Endothelial cell of umbilical vein (primary cell): ENCODE measurements around the gene CLEC20A. TPM values are rescaled to one million over a fixed set of nuclear protein-coding genes. Genes with fewer than 3 reads are reported as not detected.

Experiments used
- BruUV-seq: library from RNA; stranded (reverse); fragments of 400-500 nt; replicated peaks from 2 replicates; lab custom pipeline; 2021; lab: Mats Ljungman, UMichigan
- CTCF ChIA-PET: fragments of 300-600, 350-600 bp; sonication (Branson Sonifier 250); formaldehyde crosslinking; loops from one replicate; lab custom pipeline; 2021; ENCODE audit warnings: antibody characterized with exemption, inconsistent platforms; lab: Charles Lee
- POLR2A ChIA-PET: fragments of 300-600, 350-600 bp; sonication (Branson Sonifier 250); formaldehyde crosslinking; loops from one replicate; lab custom pipeline; 2021; ENCODE audit warnings: antibody characterized with exemption, inconsistent platforms; lab: Charles Lee
- DNase-seq: peaks from one replicate; pipeline ENCODE4 v3.0.0-alpha.2; 2011; ENCODE audit warnings: low read depth, low spot score
- FAIRE-seq: peaks from 2 replicates; lab custom pipeline; 2011; peaks lifted over from hg19 to GRCh38; lab: Jason Lieb, UNC
- H2AFZ ChIP-seq: 2 replicates; pipeline ENCODE4 v1.6.0; 2012; ENCODE audit warnings: low read depth, low read length, control low read depth, inconsistent platforms
- H3K27ac ChIP-seq: 2 replicates; pipeline ENCODE4 v1.5.1; 2011; ENCODE audit warnings: low read depth, mild to moderate bottlenecking, control low read depth, low read length, moderate library complexity; ENCODE audit not compliant: insufficient read depth
- H3K27me3 ChIP-seq, 2 experiments: 2 replicates each; pipeline versions ENCODE4 v1.6.0 to v1.6.1; 2011; ENCODE audit warnings: low read length in 2 of 2, mixed read lengths in 1 of 2; ENCODE audit not compliant: control insufficient read depth in 2 of 2, insufficient read depth in 2 of 2
- H3K36me3 ChIP-seq, 2 experiments: 2 replicates in 1 of 2; 3 replicates in 1 of 2; pipeline ENCODE4 v1.5.1; 2011; ENCODE audit warnings: low read length in 2 of 2, mild to moderate bottlenecking in 1 of 2, moderate library complexity in 1 of 2; ENCODE audit not compliant: control insufficient read depth in 2 of 2, insufficient read depth in 2 of 2; ENCODE audit errors: extremely low read depth in 1 of 2
- H3K4me1 ChIP-seq: 3 replicates; pipeline ENCODE4 v1.5.1; 2011; ENCODE audit warnings: mild to moderate bottlenecking, low read length; ENCODE audit not compliant: control insufficient read depth, insufficient read depth; ENCODE audit errors: extremely low read depth
- H3K4me2 ChIP-seq: 2 replicates; pipeline ENCODE4 v1.6.1; 2011; ENCODE audit warnings: low read length, control low read depth, mixed read lengths; ENCODE audit not compliant: insufficient read depth
- H3K4me3 ChIP-seq, 3 experiments: fragments of 200-600 bp in 1 of 3; sonication (generic), shearing (Covaris generic) in 1 of 3; replicated peaks in 1 of 3; 2 replicates each; pipeline ENCODE4 v1.5.1; 2011 to 2016; ENCODE audit warnings: control low read depth in 3 of 3, low read length in 3 of 3, mild to moderate bottlenecking in 2 of 3, inconsistent platforms in 1 of 3, low read depth in 1 of 3, moderate library complexity in 1 of 3; ENCODE audit not compliant: insufficient read depth in 1 of 3
- H3K79me2 ChIP-seq: 2 replicates; pipeline ENCODE4 v1.6.0; 2012; ENCODE audit warnings: low read length, inconsistent platforms; ENCODE audit not compliant: control insufficient read depth, insufficient read depth
- H3K9ac ChIP-seq: replicated peaks from 2 replicates; pipeline ENCODE3; 2011; ENCODE audit warnings: low read length, control low read depth; ENCODE audit not compliant: insufficient read depth; ENCODE audit errors: extremely low read depth
- H3K9me1 ChIP-seq: replicated peaks from 3 replicates; pipeline ENCODE4 v1.6.0; 2011; ENCODE audit warnings: mild to moderate bottlenecking, low read length; ENCODE audit not compliant: control insufficient read depth, insufficient read depth; ENCODE audit errors: extremely low read depth
- H3K9me3 ChIP-seq: replicated peaks from 2 replicates; pipeline ENCODE4 v1.5.1; 2012; ENCODE audit warnings: low read length, inconsistent platforms; ENCODE audit not compliant: control insufficient read depth, insufficient read depth
- H4K20me1 ChIP-seq: replicated peaks from 2 replicates; pipeline ENCODE3; 2011; ENCODE audit warnings: mild to moderate bottlenecking, low read length; ENCODE audit not compliant: control insufficient read depth, insufficient read depth; ENCODE audit errors: extremely low read depth
- EZH2 ChIP-seq: IDR thresholded peaks from 2 replicates; pipeline ENCODE4 v1.6.1; 2012; ENCODE audit warnings: borderline replicate concordance, low read depth, mild to moderate bottlenecking, moderate library complexity, low read length, inconsistent platforms; ENCODE audit not compliant: severe bottlenecking
- FOS ChIP-seq: IDR thresholded peaks from 2 replicates; pipeline ENCODE4 v1.6.1; 2011; ENCODE audit warnings: mild to moderate bottlenecking, low read length, moderate library complexity, borderline replicate concordance; ENCODE audit not compliant: insufficient read depth
- GATA2 ChIP-seq: IDR thresholded peaks from 2 replicates; pipeline ENCODE4 v1.7.0; 2011; ENCODE audit warnings: low read depth, mild to moderate bottlenecking, moderate library complexity, mixed read lengths, low read length; ENCODE audit not compliant: insufficient read length, insufficient read depth
- JUN ChIP-seq: IDR thresholded peaks from 2 replicates; pipeline ENCODE4 v1.6.1; 2011; ENCODE audit warnings: borderline replicate concordance, low read depth; ENCODE audit not compliant: insufficient read length, insufficient read depth
- MYC ChIP-seq: IDR thresholded peaks from one replicate; pipeline ENCODE4 v1.6.1; 2011; ENCODE audit warnings: mild to moderate bottlenecking, low read depth, low read length
- POLR2A ChIP-seq: IDR thresholded peaks from 2 replicates; pipeline ENCODE4 v1.6.1; 2012; ENCODE audit warnings: low read depth, mild to moderate bottlenecking, control low read depth, low read length
- POLR2AphosphoS5 ChIP-seq: IDR thresholded peaks from 2 replicates; pipeline ENCODE4 v1.6.1; 2012; ENCODE audit warnings: low read depth, mild to moderate bottlenecking, control low read depth, low read length, moderate library complexity; ENCODE audit not compliant: insufficient read depth
- dilution Hi-C: fragments of 300-500 bp; cut with MboI; formaldehyde crosslinking; loops from one replicate; pipeline ENCODE4 v1.15.0; 2019; ENCODE audit warnings: low sequenced_read_pairs; ENCODE audit not compliant: extremely low pct_ligation_motif_present
- intact Hi-C: fragments of 100-400 bp; cut with micrococcal nuclease; formaldehyde crosslinking; loops from one replicate; pipeline ENCODE4 v1.10.0; 2022
- polyA plus RNA-seq, 4 experiments: library from polyadenylated mRNA; depleted of rRNA in 3 of 4; stranded (reverse) in 3 of 4; unstranded in 1 of 4; fragments of >200 nt; gene quantifications; 2 replicates each; pipeline versions ENCODE4 v1.2.1 to v1.2.3, GENCODE V29; 2011 to 2012; ENCODE audit warnings: missing spikeins in 1 of 4
- total RNA-seq: library from RNA; stranded (reverse); gene quantifications from 2 replicates; pipeline ENCODE4 v1.2.3, GENCODE V29; 2021
- TF ChIP-seq, protein P1 (sequence below): IDR thresholded peaks from 2 replicates; pipeline ENCODE4 v1.6.1; 2011; ENCODE audit not compliant: insufficient read depth, insufficient read length
- TF ChIP-seq, protein P2 (sequence below), 2 donors: IDR thresholded peaks; 1 replicate in 1 of 2; 2 replicates in 1 of 2; pipeline ENCODE4 v1.5.1; 2011; ENCODE audit warnings: low read length in 2 of 2, mild to moderate bottlenecking in 2 of 2, moderate library complexity in 2 of 2, control low read depth in 1 of 2, inconsistent platforms in 1 of 2, low read depth in 1 of 2; ENCODE audit not compliant: insufficient read depth in 1 of 2; ENCODE audit errors: extremely low read depth in 1 of 2

The CLEC20A gene
- total and polyA plus RNA-seq, 2 donors (not counting 3 experiments of a cell fraction or from before 2014, with no cell fraction given): not detected

DNA sequence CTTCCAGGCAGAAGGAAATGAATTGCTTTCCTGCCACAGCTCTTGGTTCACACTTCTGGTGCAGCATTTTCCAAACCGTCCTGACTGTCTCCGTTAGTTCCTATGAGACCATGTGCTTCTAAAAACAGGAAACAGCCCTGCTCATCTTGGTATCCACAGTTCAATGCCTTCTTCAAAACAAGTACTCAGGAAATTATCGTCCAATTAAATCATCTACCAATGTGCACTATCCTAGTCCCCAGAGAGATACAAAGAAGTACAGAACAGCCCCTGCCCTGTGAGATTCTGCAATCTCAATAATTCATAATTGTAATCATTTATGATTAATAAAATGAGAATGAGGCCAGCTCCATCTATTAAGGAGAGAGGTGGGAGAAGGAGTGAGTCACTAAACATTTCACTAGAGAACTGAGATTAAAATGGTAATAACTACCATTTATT lies 11.2 kb downstream of the CLEC20A start:
- intact Hi-C loops (no loop called here), dilution Hi-C loops (no loop called here)
- Histone ChIP-seq H3K4me2 (no peak overlapping the region), H3K9me1 (no peaks in the 10 kb centered on the region), H3K9ac (no peak overlapping the region), H4K20me1 (no peaks in the 10 kb centered on the region), H3K9me3 (no peaks in the 10 kb centered on the region), H3K36me3 (no peaks in the 10 kb centered on the region), H2AFZ (no peak overlapping the region), H3K79me2 (no peaks in the 10 kb centered on the region), H3K4me3 (no peak overlapping the region), H3K27me3 (no peaks in the 10 kb centered on the region), H3K27ac (peak overlapping the region; percentile 6), H3K4me1 (peaks cover 20% of the 10 kb centered on the region)
- TF ChIP-seq FOS: no peak
- no peak for TF ChIP-seq GATA2
- no peak for TF ChIP-seq POLR2AphosphoS5
- TF ChIP-seq MYC: no peak
- TF ChIP-seq EZH2: no peak
- TF ChIP-seq JUN: no peak
- BruUV-seq: no TSS peak
- peak; percentile 76 for FAIRE-seq
- ChIA-PET POLR2A (no interaction called here), CTCF (interaction anchor here (1.6 to 1.7 kb wide), 2 partner anchors 10 to 15 kb away, joined by 6 read pairs; no protein-coding TSS in a partner anchor)
- DNase-seq: peak; percentile 41

- DNase-seq: peak; percentile 62
- FAIRE-seq: peak; percentile 55
Observed at GRCh38 chr1:178484698-178485225, 12.0 kb downstream of the CLEC20A start.

More at GRCh38 chr1:178484698-178485225, 12.0 kb downstream of the CLEC20A start:
- Histone ChIP-seq H3K9me1 (no peaks in the 10 kb centered on the region), H3K9me3 (no peaks in the 10 kb centered on the region), H3K9ac (no peak overlapping the region), H3K36me3 (no peaks in the 10 kb centered on the region), H4K20me1 (no peaks in the 10 kb centered on the region), H3K4me3 (no peak overlapping the region), H3K79me2 (no peaks in the 10 kb centered on the region), H3K27me3 (no peaks in the 10 kb centered on the region), H3K4me2 (no peak overlapping the region), H3K4me1 (peaks cover 20% of the 10 kb centered on the region), H3K27ac (peak overlapping the region; percentile 6), H2AFZ (no peak overlapping the region)
- TF ChIP-seq GATA2: no peak
- TF ChIP-seq, protein P1, sequence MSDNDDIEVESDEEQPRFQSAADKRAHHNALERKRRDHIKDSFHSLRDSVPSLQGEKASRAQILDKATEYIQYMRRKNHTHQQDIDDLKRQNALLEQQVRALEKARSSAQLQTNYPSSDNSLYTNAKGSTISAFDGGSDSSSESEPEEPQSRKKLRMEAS: no peak
- TF ChIP-seq, protein P2, sequence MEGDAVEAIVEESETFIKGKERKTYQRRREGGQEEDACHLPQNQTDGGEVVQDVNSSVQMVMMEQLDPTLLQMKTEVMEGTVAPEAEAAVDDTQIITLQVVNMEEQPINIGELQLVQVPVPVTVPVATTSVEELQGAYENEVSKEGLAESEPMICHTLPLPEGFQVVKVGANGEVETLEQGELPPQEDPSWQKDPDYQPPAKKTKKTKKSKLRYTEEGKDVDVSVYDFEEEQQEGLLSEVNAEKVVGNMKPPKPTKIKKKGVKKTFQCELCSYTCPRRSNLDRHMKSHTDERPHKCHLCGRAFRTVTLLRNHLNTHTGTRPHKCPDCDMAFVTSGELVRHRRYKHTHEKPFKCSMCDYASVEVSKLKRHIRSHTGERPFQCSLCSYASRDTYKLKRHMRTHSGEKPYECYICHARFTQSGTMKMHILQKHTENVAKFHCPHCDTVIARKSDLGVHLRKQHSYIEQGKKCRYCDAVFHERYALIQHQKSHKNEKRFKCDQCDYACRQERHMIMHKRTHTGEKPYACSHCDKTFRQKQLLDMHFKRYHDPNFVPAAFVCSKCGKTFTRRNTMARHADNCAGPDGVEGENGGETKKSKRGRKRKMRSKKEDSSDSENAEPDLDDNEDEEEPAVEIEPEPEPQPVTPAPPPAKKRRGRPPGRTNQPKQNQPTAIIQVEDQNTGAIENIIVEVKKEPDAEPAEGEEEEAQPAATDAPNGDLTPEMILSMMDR (IDR thresholded peaks at IDR 0.05; ENCODE audit: extremely low read depth in 1 of 2, insufficient read depth in 1 of 2, low read depth in 1 of 2, low read length in 2 of 2): no peak
- TF ChIP-seq POLR2A: no peak
- TF ChIP-seq POLR2AphosphoS5: no peak
- TF ChIP-seq FOS: no peak
- TF ChIP-seq EZH2: no peak
- no peak for TF ChIP-seq MYC
- no peak for TF ChIP-seq JUN
- POLR2A ChIA-PET: no interaction called here
- intact Hi-C loops (no loop called here), dilution Hi-C loops (no loop called here)
- CTCF ChIA-PET: interaction anchor here (1.5 to 1.6 kb wide), 2 partner anchors 8 to 16 kb away, joined by 3 to 6 read pairs; no protein-coding TSS in a partner anchor
- BruUV-seq: no TSS peak
